NCI-H524 treated with DMSO at 0.1 percent for 48 hours (cell line): ENCODE measurements around the gene RUSF1.
"Not testable (repeated sequence)": the region's sequence is repeated elsewhere in the genome, so short reads cannot be mapped to it uniquely, and the experiment has no call there.

Source experiments
- DNase-seq: peaks from one replicate; lab custom pipeline; 2025; lab: John Stamatoyannopoulos, UW

RUSF1 gene

DNA sequence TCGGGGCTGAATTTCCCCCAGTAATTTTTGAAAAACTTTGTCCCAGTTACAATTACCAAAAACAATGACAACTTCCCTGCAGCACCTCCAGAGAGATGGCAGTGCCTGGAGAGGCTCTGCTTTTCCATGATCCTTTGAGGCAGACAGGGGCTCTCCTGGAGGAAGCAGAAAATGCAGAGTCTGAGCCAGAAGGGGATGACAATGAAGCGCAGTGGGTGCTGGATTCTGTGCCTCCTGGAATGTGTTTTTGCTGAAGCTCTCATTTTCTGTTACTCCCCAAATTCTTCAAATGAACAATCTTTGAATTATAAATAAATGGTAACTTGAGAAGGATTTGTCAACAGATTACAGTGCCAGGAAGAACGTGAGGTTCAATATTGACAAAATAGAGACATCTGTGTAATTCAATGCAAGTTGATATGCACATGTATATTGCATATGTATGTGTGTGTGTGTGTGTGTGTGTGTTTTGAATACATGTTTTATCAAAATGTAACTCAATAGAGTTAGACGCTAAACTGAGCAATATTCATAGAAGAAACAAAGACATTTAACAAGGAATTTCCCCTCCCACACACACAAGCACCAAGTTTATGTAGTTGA is 9.7 kb upstream of the RUSF1 start:
- no peak for DNase-seq

- DNase-seq: no peak
Measured at GRCh38 chr16:31513884-31514283, 5.7 kb upstream of the RUSF1 start.

GRCh38 chr16:31513126-31513525 is 4.9 kb upstream of the RUSF1 start:
- no peak for DNase-seq

GRCh38 chr16:31508706-31509195 is 560 bp upstream of the RUSF1 start:
- DNase-seq: no peak

GRCh38 chr16:31507617-31507928 is 618 bp downstream of the RUSF1 start:
- DNase-seq: no peak

DNA sequence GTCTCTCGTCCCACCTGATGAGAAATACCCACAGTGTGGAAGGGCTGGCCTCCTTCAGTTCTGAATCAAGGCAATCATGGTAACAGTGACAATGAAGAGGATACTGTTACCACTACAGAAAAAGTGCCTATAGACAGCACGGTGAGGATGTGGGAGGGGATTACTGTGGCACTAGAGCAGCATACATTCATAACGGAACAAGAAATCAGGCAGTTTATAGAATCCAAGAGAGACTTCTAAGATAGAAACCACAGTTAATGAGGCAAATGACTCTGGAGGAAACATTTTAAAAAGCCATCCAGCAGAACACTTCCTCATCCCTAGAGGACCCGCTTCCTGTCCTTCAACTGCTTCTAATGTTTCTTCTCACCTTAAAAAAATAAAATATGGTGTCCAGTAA is 2.7 kb downstream of the RUSF1 start:
- DNase-seq: no peak

DNA sequence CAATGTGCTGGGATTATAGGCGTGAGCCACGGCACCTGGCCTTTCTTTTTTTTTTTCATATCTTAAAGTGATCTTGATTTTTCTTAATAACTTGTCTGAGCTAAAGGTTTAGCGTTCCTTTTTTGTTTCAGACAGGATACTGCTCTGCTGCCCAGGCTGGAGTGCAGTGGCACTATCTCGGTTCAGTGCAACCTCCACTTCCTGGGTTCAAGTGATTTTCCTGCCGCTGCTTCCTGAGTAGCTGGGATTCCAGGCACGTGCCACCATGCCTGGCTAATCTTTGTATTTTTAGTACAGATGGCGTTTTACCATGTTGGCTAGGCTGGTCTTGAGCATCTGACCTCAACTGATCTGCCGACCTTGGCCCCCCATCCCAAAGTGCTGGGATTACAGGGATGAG is 4.0 kb downstream of the RUSF1 start:
- no peak for DNase-seq

DNA sequence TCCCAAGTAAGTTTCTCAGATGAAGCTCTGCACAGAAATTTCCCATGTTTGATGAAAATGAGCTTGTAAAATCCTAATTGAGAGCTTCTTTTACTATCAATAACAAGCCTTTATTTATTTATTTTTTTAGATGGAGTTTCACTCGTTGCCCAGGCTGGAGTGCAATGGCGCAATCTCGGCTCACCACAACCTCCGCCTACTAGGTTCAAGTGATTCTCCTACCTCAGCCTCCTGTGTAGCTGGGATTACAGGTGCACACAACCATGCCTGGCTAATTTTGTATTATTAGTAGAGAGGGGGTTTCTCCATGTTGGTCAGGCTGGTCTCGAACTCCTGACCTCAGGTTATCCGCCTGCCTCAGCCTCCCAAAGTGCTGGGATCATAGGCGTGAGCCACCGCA is 4.6 kb downstream of the RUSF1 start:
- DNase-seq: not testable (repeated sequence)

- no peak for DNase-seq
Measured at GRCh38 chr16:31502981-31503380, 5.2 kb downstream of the RUSF1 start.

GRCh38 chr16:31501966-31502348 is 6.2 kb downstream of the RUSF1 start:
- no peak for DNase-seq

- no peak for DNase-seq
Measured at GRCh38 chr16:31501226-31501965, 6.8 kb downstream of the RUSF1 start.

GRCh38 chr16:31499928-31500327 is 8.3 kb downstream of the RUSF1 start:
- DNase-seq: no peak

- DNase-seq: no peak
Measured at GRCh38 chr16:31498493-31498892, 9.7 kb downstream of the RUSF1 start.

DNA sequence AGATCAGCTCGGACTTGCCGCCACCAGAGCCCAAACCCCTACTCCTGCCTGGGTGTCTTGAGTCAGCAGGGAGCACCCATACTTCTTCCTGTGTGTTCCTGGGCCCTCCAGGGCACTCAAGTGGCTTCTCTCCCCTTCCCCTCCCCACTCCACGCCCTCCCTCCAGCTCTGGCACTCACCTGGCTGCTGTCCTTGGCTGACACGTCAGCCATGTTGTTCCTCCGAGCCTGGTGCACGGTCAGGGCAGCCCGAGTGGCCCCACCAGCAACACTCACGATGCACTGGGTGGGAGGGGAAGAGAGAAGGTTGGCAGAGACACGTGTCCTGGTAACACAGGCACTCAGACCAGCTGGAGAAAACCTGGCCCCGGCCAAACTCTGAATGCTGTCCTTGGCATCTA is 11.5 kb downstream of the RUSF1 start:
- no peak for DNase-seq

DNA sequence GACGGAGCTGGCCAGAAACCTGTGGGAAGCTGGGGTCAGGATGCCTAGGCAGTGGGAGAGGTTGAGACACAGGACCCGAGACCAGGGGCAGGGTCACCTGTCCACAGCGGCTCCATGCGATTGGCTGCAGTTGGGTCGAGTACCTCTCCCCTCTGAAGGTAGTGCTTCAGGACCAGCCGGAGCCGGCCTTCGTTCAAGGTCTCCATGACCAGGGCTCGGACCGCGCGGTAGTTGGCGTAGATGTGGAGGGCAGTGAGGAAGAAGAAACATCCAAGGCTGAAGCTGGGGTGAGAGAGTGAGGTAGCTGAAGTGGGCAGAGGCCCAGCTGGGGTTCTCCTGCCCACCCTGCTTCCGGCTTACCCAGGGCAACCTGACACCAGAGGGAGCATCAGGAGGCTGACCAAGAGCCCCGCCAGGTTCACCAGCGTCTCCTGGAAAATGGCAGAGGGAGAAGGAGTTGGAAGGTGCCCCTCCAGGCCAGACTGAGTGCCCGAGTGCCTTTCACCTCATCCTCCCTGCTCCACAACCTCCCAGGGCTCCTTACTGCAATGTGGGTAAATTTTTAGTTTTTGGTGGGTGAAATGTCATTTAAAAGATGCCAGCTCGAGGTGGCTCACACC is 14.6 kb downstream of the RUSF1 start:
- no peak for DNase-seq

DNA sequence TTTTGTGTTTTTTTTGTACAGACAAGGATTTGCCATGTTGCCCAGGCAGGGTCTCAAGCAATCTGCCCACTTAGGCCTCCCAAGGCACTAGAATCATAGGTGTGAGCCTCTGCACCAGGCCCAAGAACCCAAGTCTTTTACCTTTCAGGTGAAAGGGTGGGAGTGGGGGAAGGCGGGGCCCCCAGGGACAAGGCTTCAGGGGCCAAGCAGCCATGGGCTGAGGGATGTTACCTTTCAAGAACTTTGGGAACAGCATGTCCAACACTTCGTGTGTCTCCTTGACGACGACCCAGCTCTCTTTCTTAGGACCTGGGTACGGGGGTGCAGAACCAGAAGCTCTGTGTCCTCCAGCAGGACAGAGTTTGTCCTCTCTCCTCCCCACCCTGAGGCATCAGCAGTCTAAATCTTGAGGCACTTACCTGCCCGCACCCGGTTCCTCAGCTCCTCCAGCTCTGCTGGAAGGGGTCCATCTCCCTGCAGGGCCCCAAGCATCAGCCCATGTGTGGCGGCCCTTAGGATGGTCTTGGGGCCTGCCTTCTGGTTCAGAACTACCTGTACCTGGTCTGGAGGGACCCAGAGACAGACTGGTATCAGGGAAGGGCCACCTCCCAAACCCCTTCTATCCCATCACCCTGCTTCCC is 16.3 kb downstream of the RUSF1 start:
- no peak for DNase-seq

- DNase-seq: no peak
Measured at GRCh38 chr16:31489616-31490584, 18.3 kb downstream of the RUSF1 start.

GRCh38 chr16:31489298-31489564 is 19.0 kb downstream of the RUSF1 start:
- no peak for DNase-seq

DNA sequence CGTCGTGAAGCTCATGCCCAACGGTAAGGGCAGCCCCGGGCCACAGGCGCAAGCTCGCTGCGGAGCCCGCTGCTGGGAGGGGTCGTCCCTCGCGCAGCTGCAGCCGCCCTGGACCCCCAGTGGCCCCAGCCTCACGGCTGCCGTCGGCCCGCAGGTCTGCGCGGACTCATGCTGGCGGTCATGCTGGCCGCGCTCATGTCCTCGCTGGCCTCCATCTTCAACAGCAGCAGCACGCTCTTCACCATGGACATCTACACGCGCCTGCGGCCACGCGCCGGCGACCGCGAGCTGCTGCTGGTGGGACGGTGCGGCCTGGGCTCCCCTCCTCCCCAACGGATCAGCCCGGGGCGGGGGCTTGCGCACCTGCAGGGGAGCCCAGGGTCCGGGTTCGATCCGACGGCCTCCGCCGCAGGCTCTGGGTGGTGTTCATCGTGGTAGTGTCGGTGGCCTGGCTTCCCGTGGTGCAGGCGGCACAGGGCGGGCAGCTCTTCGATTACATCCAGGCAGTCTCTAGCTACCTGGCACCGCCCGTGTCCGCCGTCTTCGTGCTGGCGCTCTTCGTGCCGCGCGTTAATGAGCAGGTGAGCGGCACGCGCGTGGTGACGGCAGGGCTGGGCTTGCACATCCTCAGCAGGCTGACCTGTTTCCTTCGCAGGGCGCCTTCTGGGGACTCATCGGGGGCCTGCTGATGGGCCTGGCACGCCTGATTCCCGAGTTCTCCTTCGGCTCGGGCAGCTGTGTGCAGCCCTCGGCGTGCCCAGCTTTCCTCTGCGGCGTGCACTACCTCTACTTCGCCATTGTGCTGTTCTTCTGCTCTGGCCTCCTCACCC is 19.5 kb downstream of the RUSF1 start:
- no peak for DNase-seq

DNA sequence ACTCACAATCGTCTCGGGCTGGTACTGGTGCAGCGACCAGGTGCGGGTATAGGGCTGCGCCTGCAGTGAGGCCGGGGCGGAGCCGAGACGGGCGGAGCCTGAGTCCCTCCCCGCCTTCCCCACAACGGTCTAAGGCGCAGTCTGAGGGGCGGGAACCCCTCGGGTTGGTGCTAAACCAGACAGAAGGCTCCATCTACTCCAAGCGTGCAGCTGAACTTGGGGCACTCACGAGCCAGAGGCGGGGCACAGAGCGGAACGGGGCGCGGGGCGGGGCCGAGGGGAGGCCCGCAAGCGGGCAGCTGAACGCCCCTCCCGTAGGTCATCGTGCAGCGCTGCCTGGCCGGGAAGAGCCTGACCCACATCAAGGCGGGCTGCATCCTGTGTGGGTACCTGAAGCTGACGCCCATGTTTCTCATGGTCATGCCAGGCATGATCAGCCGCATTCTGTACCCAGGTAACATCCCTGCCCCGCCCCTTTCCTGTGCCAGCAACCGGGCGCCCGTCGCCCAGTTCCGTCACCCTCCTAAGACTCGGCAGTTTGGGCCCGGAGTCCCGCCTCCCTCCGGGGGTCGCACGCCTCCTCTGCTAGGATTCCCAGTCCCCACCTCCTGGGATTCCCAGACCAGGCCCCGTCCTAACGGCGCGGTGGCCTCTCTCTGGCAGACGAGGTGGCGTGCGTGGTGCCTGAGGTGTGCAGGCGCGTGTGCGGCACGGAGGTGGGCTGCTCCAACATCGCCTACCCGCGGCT is 20.3 kb downstream of the RUSF1 start:
- no peak for DNase-seq
